ENCODE data around the gene TPM4.

DNA sequence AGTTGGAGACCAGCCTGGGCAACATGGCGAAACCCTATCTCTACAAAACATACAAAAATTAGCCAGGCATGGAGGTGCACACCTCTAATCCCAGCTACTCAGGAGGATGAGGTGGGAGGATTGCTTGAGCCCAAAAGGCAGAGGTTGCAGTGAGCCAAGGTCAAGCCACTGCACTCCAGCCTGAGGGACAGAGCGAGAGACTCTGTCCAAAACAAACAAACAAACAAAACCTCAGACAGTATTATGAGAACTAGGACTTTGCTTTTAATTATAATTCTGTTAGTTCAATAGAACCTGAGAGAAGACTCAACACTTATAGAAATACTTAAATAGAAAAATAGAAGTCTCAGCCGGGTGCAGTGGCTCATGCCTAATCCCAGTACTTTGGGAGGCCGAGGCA lies 31.1 kb upstream of the TPM4 start:
- TF ChIP-seq TEAD4 (IDR thresholded peaks at IDR 0.05) (no peak), TCF12 (IDR thresholded peaks at IDR 0.05; ENCODE audit: low read depth) (no peak), ZBTB7A (IDR thresholded peaks at IDR 0.05; ENCODE audit: low read depth) (no peak), EGR1 (IDR thresholded peaks at IDR 0.05) (no peak), EP300 (IDR thresholded peaks at IDR 0.05; ENCODE audit: borderline replicate concordance) (no peak), TAF1 (IDR thresholded peaks at IDR 0.05; ENCODE audit: low read depth) (no peak)
